Measurements from ENCODE around the gene SHLD1. TPM values are rescaled to one million over a fixed set of nuclear protein-coding genes. Genes with fewer than 3 reads are reported as not detected.
"Not testable (repeated sequence)": the region's sequence is repeated elsewhere in the genome, so short reads cannot be mapped to it uniquely, and the experiment has no call there.

The SHLD1 gene
- total RNA-seq, 1 donor from 2014 or later: 12.5 TPM

- H3K4me1 ChIP-seq (ENCODE audit: control insufficient read depth in 3 of 3, insufficient read depth in 3 of 3, low read length in 3 of 3): peaks cover 0 to 9% (median 6%) of the 10 kb centered on the region in 3 donors
- H3K27ac ChIP-seq (ENCODE audit: low read depth, low read length): no peak overlapping the region
- no peaks in the 10 kb centered on the region for H3K27me3 ChIP-seq (ENCODE audit: control insufficient read depth in 3 of 3, insufficient read depth in 3 of 3, low read length in 3 of 3)
- H3K9me3 ChIP-seq (ENCODE audit: control insufficient read depth in 3 of 3, low read length in 3 of 3): no peaks in the 10 kb centered on the region
- no peaks in the 10 kb centered on the region for H3K36me3 ChIP-seq (ENCODE audit: control insufficient read depth in 3 of 3, insufficient read depth in 3 of 3, low read length in 3 of 3)
- H3K9ac ChIP-seq (ENCODE audit: low read depth in 1 of 3, low read length in 3 of 3): no peak overlapping the region
- no peak overlapping the region for H3K4me3 ChIP-seq (ENCODE audit: low read length in 3 of 3)
Measured at GRCh38 chr20:5734602-5735001, 15.6 kb upstream of the SHLD1 start.

- H3K4me3 ChIP-seq (ENCODE audit: low read length in 3 of 3): no peak overlapping the region
- no peaks in the 10 kb centered on the region for H3K9me3 ChIP-seq (ENCODE audit: control insufficient read depth in 3 of 3, low read length in 3 of 3)
- no peaks in the 10 kb centered on the region for H3K36me3 ChIP-seq (ENCODE audit: control insufficient read depth in 3 of 3, insufficient read depth in 3 of 3, low read length in 3 of 3)
- peaks cover 0 to 9% (median 6%) of the 10 kb centered on the region in 3 donors for H3K4me1 ChIP-seq (ENCODE audit: control insufficient read depth in 3 of 3, insufficient read depth in 3 of 3, low read length in 3 of 3)
- no peak overlapping the region for H3K9ac ChIP-seq (ENCODE audit: low read depth in 1 of 3, low read length in 3 of 3)
- no peaks in the 10 kb centered on the region for H3K27me3 ChIP-seq (ENCODE audit: control insufficient read depth in 3 of 3, insufficient read depth in 3 of 3, low read length in 3 of 3)
- H3K27ac ChIP-seq (ENCODE audit: low read depth, low read length): no peak overlapping the region
Measured at GRCh38 chr20:5735845-5736510, 14.2 kb upstream of the SHLD1 start.

GRCh38 chr20:5737619-5737953 lies 12.6 kb upstream of the SHLD1 start:
- H3K4me3 ChIP-seq (ENCODE audit: low read length in 3 of 3): no peak overlapping the region
- H3K27ac ChIP-seq (ENCODE audit: low read depth, low read length): no peak overlapping the region
- H3K9ac ChIP-seq (ENCODE audit: low read depth in 1 of 3, low read length in 3 of 3): no peak overlapping the region
- H3K36me3 ChIP-seq (ENCODE audit: control insufficient read depth in 3 of 3, insufficient read depth in 3 of 3, low read length in 3 of 3): no peaks in the 10 kb centered on the region
- no peaks in the 10 kb centered on the region for H3K27me3 ChIP-seq (ENCODE audit: control insufficient read depth in 3 of 3, insufficient read depth in 3 of 3, low read length in 3 of 3)
- H3K4me1 ChIP-seq (ENCODE audit: control insufficient read depth in 3 of 3, insufficient read depth in 3 of 3, low read length in 3 of 3): no peaks in the 10 kb centered on the region
- no peaks in the 10 kb centered on the region for H3K9me3 ChIP-seq (ENCODE audit: control insufficient read depth in 3 of 3, low read length in 3 of 3)

GRCh38 chr20:5737966-5738365 lies 12.2 kb upstream of the SHLD1 start:
- H3K9ac ChIP-seq (ENCODE audit: low read depth in 1 of 3, low read length in 3 of 3): no peak overlapping the region
- no peak overlapping the region for H3K4me3 ChIP-seq (ENCODE audit: low read length in 3 of 3)
- no peak overlapping the region for H3K27ac ChIP-seq (ENCODE audit: low read depth, low read length)

GRCh38 chr20:5740643-5741042 lies 9.6 kb upstream of the SHLD1 start:
- H3K9ac ChIP-seq (ENCODE audit: low read depth in 1 of 3, low read length in 3 of 3); H3K27me3 ChIP-seq (ENCODE audit: control insufficient read depth in 3 of 3, insufficient read depth in 3 of 3, low read length in 3 of 3); H3K27ac ChIP-seq (ENCODE audit: low read depth, low read length); H3K36me3 ChIP-seq (ENCODE audit: control insufficient read depth in 3 of 3, insufficient read depth in 3 of 3, low read length in 3 of 3); H3K4me1 ChIP-seq (ENCODE audit: control insufficient read depth in 3 of 3, insufficient read depth in 3 of 3, low read length in 3 of 3); H3K9me3 ChIP-seq (ENCODE audit: control insufficient read depth in 3 of 3, low read length in 3 of 3); H3K4me3 ChIP-seq (ENCODE audit: low read length in 3 of 3): not testable (repeated sequence)

More at GRCh38 chr20:5737966-5738365, 12.2 kb upstream of the SHLD1 start:
- Histone ChIP-seq H3K27me3 (ENCODE audit: control insufficient read depth in 3 of 3, insufficient read depth in 3 of 3, low read length in 3 of 3) (no peaks in the 10 kb centered on the region), H3K4me1 (ENCODE audit: control insufficient read depth in 3 of 3, insufficient read depth in 3 of 3, low read length in 3 of 3) (no peaks in the 10 kb centered on the region), H3K9me3 (ENCODE audit: control insufficient read depth in 3 of 3, low read length in 3 of 3) (no peaks in the 10 kb centered on the region), H3K36me3 (ENCODE audit: control insufficient read depth in 3 of 3, insufficient read depth in 3 of 3, low read length in 3 of 3) (no peaks in the 10 kb centered on the region)

- no peaks in the 10 kb centered on the region for H3K36me3 ChIP-seq (ENCODE audit: control insufficient read depth in 3 of 3, insufficient read depth in 3 of 3, low read length in 3 of 3)
- no peaks in the 10 kb centered on the region for H3K9me3 ChIP-seq (ENCODE audit: control insufficient read depth in 3 of 3, low read length in 3 of 3)
- no peak overlapping the region for H3K9ac ChIP-seq (ENCODE audit: low read depth in 1 of 3, low read length in 3 of 3)
- H3K27ac ChIP-seq (ENCODE audit: low read depth, low read length): no peak overlapping the region
- no peaks in the 10 kb centered on the region for H3K27me3 ChIP-seq (ENCODE audit: control insufficient read depth in 3 of 3, insufficient read depth in 3 of 3, low read length in 3 of 3)
- H3K4me1 ChIP-seq (ENCODE audit: control insufficient read depth in 3 of 3, insufficient read depth in 3 of 3, low read length in 3 of 3): no peaks in the 10 kb centered on the region
- H3K4me3 ChIP-seq (ENCODE audit: low read length in 3 of 3): no peak overlapping the region
Measured at GRCh38 chr20:5741089-5741488, 9.1 kb upstream of the SHLD1 start.

GRCh38 chr20:5742041-5742440 lies 8.2 kb upstream of the SHLD1 start:
- H3K9me3 ChIP-seq (ENCODE audit: control insufficient read depth in 3 of 3, low read length in 3 of 3): no peaks in the 10 kb centered on the region
- H3K9ac ChIP-seq (ENCODE audit: low read depth in 1 of 3, low read length in 3 of 3): no peak overlapping the region
- no peaks in the 10 kb centered on the region for H3K4me1 ChIP-seq (ENCODE audit: control insufficient read depth in 3 of 3, insufficient read depth in 3 of 3, low read length in 3 of 3)
- no peak overlapping the region for H3K4me3 ChIP-seq (ENCODE audit: low read length in 3 of 3)
- no peaks in the 10 kb centered on the region for H3K27me3 ChIP-seq (ENCODE audit: control insufficient read depth in 3 of 3, insufficient read depth in 3 of 3, low read length in 3 of 3)
- H3K27ac ChIP-seq (ENCODE audit: low read depth, low read length): no peak overlapping the region
- no peaks in the 10 kb centered on the region for H3K36me3 ChIP-seq (ENCODE audit: control insufficient read depth in 3 of 3, insufficient read depth in 3 of 3, low read length in 3 of 3)

- Histone ChIP-seq H3K4me1 (ENCODE audit: control insufficient read depth in 3 of 3, insufficient read depth in 3 of 3, low read length in 3 of 3) (peaks cover 0 to 2% (median 0%) of the 10 kb centered on the region in 3 donors), H3K27ac (ENCODE audit: low read depth, low read length) (no peak overlapping the region), H3K27me3 (ENCODE audit: control insufficient read depth in 3 of 3, insufficient read depth in 3 of 3, low read length in 3 of 3) (no peaks in the 10 kb centered on the region), H3K36me3 (ENCODE audit: control insufficient read depth in 3 of 3, insufficient read depth in 3 of 3, low read length in 3 of 3) (no peaks in the 10 kb centered on the region), H3K9me3 (ENCODE audit: control insufficient read depth in 3 of 3, low read length in 3 of 3) (no peaks in the 10 kb centered on the region), H3K9ac (ENCODE audit: low read depth in 1 of 3, low read length in 3 of 3) (no peak overlapping the region), H3K4me3 (ENCODE audit: low read length in 3 of 3) (no peak overlapping the region)
Measured at GRCh38 chr20:5745416-5746030, 4.7 kb upstream of the SHLD1 start.

GRCh38 chr20:5746064-5746463 lies 4.1 kb upstream of the SHLD1 start:
- no peak overlapping the region for H3K9ac ChIP-seq (ENCODE audit: low read depth in 1 of 3, low read length in 3 of 3)
- no peaks in the 10 kb centered on the region for H3K27me3 ChIP-seq (ENCODE audit: control insufficient read depth in 3 of 3, insufficient read depth in 3 of 3, low read length in 3 of 3)
- H3K9me3 ChIP-seq (ENCODE audit: control insufficient read depth in 3 of 3, low read length in 3 of 3): no peaks in the 10 kb centered on the region
- H3K4me3 ChIP-seq (ENCODE audit: low read length in 3 of 3): no peak overlapping the region
- H3K4me1 ChIP-seq (ENCODE audit: control insufficient read depth in 3 of 3, insufficient read depth in 3 of 3, low read length in 3 of 3): peaks cover 0 to 2% (median 0%) of the 10 kb centered on the region in 3 donors
- no peak overlapping the region for H3K27ac ChIP-seq (ENCODE audit: low read depth, low read length)
- no peaks in the 10 kb centered on the region for H3K36me3 ChIP-seq (ENCODE audit: control insufficient read depth in 3 of 3, insufficient read depth in 3 of 3, low read length in 3 of 3)

GRCh38 chr20:5748246-5748645 lies 2.0 kb upstream of the SHLD1 start:
- Histone ChIP-seq H3K27ac (ENCODE audit: low read depth, low read length) (no peak overlapping the region), H3K36me3 (ENCODE audit: control insufficient read depth in 3 of 3, insufficient read depth in 3 of 3, low read length in 3 of 3) (no peaks in the 10 kb centered on the region), H3K9ac (ENCODE audit: low read depth in 1 of 3, low read length in 3 of 3) (no peak overlapping the region), H3K4me1 (ENCODE audit: control insufficient read depth in 3 of 3, insufficient read depth in 3 of 3, low read length in 3 of 3) (peaks cover 0 to 5% (median 0%) of the 10 kb centered on the region in 3 donors), H3K4me3 (ENCODE audit: low read length in 3 of 3) (no peak overlapping the region), H3K9me3 (ENCODE audit: control insufficient read depth in 3 of 3, low read length in 3 of 3) (no peaks in the 10 kb centered on the region), H3K27me3 (ENCODE audit: control insufficient read depth in 3 of 3, insufficient read depth in 3 of 3, low read length in 3 of 3) (no peaks in the 10 kb centered on the region)

Data from skeletal muscle tissue (tissue), 4 donors.